Right ventricle myocardium superior (tissue), 1 donor: Measurements from ENCODE around the gene SCG3. TPM values are rescaled to one million over a fixed set of nuclear protein-coding genes. Genes with fewer than 3 reads are reported as not detected.

Source experiments
- ATAC-seq: fragments of 200-7000 bp; cut with Tn5 transposase; one replicate; pipeline ENCODE4 v1.9.1; 2020; ENCODE audit warnings: mild to moderate bottlenecking; ENCODE audit not compliant: poor library complexity
- DNase-seq: peaks from one replicate; pipeline ENCODE4 v3.0.0-alpha.2; 2020
- intact Hi-C: fragments of 100-400 bp; cut with DNase I; formaldehyde crosslinking; loops from one replicate; pipeline ENCODE4 v1.11.2; 2022
- total RNA-seq: library from RNA; stranded (reverse); fragmentation: NEBNext Ultra II Directional; extraction: Animal tissue kit (Norgen Biotek cat#: 25700); gene quantifications from one replicate; pipeline ENCODE4 v1.2.1, GENCODE V29; 2021
- donor health status: DM: no; HTN: yes; CAD: no; lungs with severe emphysema.

The SCG3 gene
- total RNA-seq, 1 donor from 2014 or later = not detected

DNA sequence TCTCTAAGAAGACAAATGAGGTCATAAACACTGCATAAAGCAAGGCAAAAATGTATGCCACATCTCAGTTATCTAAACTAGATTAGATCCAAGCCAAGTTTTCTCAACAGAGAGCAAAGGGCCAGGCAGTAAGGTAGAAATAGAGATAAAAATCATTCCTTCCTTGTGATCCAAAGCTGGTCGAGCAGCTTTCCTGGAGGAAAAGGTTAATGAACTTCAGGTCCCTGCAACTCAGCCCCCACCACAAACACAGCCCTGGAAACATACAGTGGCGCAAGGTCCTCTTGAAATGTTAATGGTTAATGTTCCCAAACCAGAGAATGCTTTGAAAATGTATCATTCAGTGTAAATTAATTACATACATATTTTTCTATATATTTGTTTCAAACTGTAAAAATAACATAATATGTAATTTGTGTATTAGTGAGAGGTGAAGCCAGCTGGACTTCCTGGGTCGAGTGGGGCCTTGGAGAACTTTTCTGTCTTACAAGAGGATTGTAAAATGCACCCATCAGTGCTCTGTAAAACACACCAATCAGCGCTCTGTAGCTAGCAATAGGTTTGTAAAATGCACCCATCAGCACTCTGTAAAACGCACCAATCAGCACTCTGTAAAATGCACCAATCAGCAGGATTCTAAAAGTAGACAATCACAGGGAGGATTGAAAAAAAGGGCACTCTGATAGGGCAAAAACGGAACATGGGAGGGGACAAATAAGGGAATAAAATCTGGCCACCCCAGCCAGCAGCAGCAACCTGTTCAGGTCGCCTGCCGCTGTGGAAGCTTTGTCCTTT is 39.1 kb downstream of the SCG3 start:
- intact Hi-C loops = loop anchor here (10.0 kb wide), 1 partner anchor 54 kb away; no protein-coding TSS in a partner anchor
- ATAC-seq (no peak), DNase-seq (no peak)

DNA sequence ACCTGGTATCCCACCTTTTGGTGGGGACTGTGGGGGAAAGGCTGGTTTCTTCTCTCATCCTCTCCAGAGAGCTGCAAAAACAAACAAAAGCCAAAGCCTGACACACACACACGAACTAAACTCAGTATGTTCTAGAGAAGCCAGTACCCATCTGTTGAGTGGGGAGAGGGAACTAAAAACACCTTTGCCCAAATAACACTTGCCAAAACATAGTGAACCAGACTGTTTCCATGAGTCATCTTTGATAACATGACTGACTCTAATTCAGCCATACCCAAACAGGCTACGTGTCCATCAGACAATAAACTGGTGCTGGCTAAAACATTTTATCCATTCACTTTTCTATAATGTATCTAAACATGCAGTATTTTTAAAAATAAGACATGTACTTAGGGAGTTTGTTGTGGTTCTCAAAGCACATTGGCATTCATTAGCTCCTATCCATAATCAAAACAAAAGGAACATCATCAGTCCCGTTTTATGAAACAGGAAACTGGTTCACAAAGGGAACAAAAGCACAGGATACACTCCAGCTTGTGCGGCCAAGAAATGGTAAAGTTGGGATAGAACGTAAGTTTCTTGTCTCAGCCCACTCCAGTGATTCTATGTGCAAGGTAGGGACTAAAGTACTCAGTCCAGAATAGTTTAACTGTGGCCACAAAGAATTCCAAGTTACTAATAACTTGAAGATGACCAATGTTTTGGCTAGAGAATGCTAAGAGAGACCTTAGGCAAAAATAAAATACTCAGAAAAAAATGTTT is 40.1 kb downstream of the SCG3 start:
- intact Hi-C loops = loop anchor here (10.0 kb wide), 1 partner anchor 53 kb away; no protein-coding TSS in a partner anchor
- ATAC-seq (no peak), DNase-seq (no peak)

DNA sequence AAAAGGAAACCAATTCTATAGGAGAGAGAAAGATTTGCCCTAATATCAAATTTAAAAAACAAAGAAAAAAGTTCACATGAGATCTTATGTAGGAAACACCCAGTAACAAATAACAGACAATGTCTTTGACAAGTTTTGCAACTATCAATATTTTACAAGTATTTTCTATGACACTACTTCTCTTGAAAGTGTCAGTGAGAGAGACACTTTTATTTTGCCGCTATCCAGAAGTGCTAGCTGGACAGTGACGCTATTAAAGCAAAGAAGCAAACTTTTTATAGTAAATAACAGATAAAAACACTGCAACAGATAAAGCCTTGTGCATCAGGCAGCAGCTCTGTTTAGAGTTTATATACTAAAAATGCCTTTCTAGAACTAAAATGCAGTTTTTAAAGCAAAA is 42.9 kb downstream of the SCG3 start:
- no peak for DNase-seq
- intact Hi-C loops = loop anchor here (10.0 kb wide), 1 partner anchor 51 kb away; no protein-coding TSS in a partner anchor
- no peak for ATAC-seq

DNA sequence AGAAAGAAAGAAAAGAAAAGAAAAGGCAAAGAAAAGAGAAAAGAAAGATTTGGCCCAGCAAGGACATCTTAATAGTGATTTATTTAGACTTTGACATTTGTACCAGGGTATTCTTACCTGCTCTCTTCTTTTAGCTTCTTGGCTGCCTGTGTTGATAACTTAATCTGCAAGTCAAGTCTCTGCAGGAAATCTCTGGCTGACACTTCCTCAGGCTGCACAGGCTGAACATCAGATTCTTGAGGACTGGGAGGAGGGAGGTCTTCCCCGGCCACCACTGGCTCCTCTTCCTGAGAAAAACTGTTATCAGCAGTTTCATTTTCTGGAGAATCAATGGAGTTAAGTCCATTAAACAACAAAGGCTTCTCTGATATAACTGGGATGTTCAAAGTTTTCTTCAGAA is 43.4 kb downstream of the SCG3 start:
- no peak for ATAC-seq
- intact Hi-C loops = loop anchor here (10.0 kb wide), 1 partner anchor 50 kb away; no protein-coding TSS in a partner anchor
- no peak for DNase-seq

DNA sequence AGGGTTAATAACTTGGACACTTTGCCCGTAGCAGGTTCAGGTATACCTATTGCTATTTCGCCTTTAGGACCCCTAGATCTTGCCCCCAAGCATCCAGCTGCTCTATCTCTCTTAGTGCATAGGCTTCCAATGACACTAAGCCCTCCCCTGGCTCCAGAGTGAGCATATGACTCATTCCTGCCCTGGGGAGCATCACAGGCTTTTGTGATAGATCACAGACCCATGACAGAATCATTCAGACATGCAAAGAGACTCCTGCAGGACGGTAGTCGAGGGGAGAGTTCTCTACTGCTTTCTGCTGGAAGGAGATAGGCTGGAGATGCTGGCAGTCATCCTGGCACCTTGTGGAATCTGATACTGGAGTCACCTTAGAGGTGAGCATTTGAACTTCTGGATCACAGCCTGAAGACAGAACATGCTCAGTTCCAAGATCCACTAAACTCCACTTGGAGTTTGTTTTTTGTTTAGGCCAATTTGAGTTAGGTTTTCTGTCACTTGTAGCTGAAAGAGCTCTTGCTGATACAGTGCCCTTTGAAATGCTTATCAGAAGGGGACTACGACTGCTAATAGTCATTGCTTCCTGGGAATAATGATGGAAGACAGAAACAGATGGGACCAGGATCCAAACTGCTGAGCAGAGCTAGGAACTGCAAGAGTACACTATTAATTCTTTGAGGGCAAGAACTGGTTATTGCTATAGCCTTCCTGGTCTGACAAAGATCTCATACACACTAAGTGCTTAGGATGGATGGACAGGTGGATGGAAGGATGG is 45.2 kb downstream of the SCG3 start:
- DNase-seq (peak; percentile 48), ATAC-seq (peak; percentile 95)
- intact Hi-C loops = loop anchor here (10.0 kb wide), 1 partner anchor 48 kb away; no protein-coding TSS in a partner anchor

DNA sequence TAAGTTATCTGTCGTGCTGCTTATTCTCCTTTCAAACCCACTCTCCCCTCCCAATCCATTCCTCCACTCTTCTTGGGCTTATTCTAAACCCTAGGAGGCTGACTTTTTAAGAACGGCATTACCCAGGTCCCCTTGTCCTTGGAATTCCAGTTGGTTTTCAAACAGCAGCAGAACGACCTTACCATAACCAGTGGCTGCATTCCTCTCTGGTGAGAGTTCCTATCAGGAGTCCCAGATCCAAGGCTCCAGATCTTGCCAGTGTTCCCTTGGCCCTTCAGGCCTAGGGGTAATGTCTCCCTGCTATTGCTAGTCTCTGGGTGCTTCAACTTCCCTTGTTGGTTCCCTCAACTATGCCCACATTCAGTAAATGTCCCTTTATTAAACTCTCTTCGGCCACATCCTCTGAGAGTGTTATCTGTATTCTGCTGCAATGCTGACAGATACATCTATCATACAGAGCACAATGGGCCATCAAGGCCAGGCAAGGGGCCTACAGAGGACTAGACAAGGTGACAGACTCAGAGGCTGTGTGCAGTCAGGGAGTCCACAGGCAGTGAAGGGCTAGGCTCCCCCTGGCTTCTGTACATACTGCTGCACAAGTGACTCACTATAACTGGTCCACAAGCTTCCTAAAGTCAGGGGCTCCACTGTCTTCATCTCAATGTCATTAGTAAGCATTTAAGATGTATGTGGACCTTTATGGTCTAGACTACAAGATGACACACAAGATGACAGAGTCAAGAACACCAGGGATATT is 46.0 kb downstream of the SCG3 start:
- ATAC-seq = no peak
- intact Hi-C loops = loop anchor here (10.0 kb wide), 1 partner anchor 47 kb away; no protein-coding TSS in a partner anchor
- no peak for DNase-seq

DNA sequence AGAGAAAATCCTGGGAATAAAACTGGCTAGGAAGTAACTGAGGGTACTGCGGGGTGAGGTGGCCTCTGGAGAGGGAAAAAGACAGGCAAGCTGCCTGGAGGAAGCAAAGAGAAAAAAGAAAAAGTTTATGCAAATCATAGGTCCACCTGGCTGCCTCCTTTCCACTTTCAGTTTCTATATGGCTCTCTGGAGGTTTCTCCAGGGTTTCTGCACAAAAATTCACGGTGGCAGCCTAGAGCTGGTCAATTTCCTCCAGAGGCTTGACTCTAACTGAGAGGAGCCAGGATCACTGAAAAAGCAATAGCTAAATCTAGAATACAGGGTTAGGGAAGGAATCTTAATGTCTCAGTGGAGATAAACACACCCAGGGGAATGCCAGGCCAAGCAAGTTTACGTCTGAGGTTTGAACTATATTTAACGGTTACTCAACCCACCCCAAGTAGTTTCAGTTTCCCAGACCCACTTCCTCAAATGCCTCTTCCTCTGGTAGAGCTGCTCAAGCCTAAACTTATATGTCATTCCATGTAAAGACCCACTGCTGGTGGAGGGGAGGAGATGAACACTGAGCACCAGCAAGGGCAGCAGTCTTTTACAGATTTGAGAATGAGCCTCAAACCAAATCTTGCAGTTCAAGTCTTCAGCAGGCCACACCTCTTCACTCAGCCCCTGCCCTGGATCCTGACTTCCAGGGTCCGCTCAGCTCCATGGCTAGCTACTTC is 50.4 kb downstream of the SCG3 start:
- peak; percentile 78 for ATAC-seq
- intact Hi-C loops = no loop called here

DNA sequence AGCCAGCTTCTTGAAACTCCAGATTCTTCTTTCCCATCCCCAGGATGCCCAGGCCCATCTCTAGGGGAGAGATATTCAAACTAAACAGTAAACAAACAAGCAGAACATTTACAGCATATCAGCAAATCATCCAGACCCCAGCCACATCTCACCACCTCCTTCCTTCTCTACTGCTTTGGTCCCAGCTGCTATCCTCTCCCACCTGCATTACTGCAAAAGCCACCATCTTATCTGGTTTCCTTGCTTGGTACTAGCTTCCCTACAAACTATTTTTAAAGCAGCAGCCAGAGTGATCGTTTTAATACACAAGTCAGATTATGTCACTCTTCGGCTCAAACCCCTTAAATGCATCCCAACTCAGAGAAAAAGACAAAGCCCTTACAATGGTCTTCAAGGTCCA is 51.3 kb downstream of the SCG3 start:
- intact Hi-C loops = no loop called here
- ATAC-seq = no peak
- no peak for DNase-seq

More for the DNA sequence above, 50.4 kb downstream of the SCG3 start:
- DNase-seq = no peak

DNA sequence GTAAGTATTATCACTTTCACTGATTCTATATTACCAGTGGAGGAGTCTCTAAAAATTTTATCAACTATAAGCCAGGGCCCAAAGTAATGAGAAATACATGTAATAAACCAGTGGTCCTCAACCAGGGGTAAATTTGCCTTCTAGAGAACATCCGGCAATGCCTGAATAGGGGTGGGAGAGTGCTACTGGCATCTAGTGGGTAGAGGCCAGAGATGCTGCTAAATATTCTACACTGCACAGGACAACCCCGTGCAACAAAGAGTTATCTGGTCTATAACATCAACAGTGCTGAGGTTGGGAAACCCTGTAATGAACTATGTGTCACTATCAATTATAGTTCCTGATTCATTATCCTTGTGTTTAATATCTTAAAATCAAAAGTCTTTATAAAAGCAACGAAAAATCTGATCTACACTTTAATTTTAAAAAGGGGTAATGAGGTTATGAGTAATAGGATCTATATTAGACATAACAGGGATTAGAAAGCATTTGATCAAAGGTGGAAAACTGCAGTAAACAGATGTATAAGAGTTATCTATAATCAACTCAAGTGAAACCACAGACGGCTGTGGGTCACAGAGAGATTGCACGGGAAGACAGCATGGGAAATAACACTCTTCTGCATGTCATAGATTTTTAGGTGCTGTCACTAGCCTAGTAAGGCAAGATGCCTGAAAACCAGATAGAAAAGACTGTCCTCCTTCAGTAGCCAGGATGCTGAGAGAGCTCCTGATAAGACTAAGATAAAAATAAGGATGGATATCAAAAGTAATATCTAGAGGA is 54.1 kb downstream of the SCG3 start:
- intact Hi-C loops = no loop called here
- DNase-seq (no peak), ATAC-seq (no peak)

DNA sequence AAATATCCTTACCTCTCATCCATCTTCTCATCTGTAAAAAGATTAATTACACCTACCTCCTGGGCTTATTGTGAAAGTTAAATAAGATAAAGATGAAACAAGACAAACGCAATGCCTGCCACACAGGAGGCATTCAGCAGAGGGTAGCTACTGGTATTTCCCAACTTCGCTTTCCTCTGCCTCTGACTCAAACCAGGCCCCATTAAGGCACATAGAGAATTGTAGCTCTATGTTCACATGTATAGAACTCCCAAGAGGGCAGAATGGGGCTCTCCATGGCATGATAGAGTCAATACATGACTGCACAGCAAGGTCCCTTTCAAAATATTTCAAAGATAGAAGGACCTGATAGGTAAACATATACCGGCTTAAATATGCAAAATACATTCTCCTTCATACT is 54.8 kb downstream of the SCG3 start:
- ATAC-seq (no peak), DNase-seq (no peak)
- intact Hi-C loops = no loop called here

DNA sequence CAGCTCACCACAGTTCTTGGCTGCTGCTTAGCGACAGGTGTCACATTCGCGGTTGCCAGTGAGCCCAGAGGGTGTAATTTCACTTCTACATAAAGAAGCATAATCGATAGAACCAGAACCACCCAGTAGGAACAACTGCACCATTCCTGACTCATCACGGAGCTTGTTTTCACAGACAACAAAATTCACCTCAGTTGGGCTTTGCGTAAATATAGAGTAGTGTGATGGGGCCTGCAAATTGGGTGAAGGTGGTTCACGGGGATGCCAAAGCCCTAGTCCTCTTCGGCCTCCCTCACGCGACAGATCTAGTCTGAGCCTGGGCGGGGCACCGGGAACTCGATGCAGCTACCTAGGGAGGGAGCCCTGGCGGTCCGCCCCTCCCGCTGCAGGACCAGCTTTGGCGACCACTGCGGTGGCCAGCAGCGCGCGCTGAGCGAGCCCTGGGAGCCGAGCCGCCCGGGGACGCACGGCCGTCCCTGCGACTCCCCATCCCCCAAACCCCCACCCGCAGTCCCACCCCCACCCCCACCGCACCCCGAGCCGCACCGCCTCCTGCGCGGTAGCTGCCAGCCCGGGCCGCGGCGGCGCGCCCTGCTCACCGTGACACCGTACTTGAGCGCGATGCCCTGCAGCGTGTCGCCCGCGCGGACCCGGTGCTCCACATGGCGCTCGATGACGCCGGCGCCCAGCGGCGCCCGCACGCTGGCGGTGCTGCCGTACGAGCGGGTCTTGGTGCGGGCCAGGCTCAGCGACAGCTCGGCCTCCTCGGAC is 55.6 kb downstream of the SCG3 start:
- ATAC-seq (peak; percentile 61), DNase-seq (peak; percentile 67)
- intact Hi-C loops = no loop called here

DNA sequence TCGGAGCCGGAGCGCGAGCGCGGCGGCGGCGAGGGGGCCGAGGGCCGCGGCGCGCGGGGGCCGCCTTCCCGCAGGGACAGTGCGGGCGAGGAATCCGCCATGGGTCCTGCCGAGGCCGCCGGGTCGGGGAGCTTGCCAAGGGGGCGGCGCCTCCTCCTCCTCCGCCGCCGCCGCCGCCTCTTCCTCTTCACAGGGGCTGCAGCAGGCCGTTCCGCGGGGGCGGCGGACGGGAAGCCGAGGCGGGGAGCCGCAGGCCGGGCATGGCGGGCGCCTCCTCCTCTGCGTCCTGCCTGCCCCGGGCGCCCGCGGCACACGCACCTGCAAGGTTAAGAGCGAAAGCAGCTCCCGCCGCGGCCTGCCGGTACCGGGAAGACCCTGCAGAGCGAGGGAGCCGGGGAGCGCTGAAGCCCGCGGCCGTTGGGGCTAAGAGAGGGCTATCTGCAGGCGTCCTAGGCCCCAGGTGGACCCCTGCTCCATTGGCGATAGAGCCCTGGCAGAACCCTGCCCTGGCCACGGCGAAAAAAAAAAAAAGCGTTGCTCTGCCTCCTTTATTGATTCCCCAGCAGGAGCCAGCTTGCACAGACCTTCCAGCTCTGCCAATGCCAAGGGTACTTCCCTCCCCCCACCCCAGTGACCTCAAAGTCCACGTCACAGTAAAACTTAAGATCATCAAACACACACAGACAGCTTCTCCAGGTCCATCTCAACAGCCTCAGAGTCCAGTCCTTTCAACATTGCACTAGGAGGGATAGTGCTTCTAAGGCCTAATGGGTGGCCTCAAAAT is 56.4 kb downstream of the SCG3 start, which contains the start of gene LYSMD2:
Gene LYSMD2 (minus strand): TSS at position 134 of the 784 bp plus-strand sequence. CDS start 33 bp downstream, at position 101.
- intact Hi-C loops = no loop called here
- DNase-seq (peak; percentile 92), ATAC-seq (peak; percentile 96)

DNA sequence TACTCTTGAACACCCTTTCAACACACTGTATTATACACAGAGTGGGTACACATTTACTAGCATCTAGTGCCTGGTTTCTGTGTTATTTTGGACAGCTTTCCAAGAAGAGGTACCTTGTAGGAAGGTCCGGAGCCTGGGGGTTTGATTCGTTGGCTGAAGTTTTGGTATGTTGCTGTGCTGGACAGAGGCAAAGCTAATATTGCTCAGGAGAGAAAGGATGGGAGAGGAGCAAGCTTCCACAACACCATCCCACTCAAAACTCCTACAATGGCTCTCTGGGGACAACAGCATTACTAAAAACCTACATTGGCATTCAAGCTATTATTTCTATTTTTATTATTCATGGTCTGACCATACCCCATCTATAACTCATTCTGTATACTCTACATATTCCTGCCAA is 57.2 kb downstream of the SCG3 start:
- ATAC-seq = no peak
- intact Hi-C loops = no loop called here
- DNase-seq = no peak

DNA sequence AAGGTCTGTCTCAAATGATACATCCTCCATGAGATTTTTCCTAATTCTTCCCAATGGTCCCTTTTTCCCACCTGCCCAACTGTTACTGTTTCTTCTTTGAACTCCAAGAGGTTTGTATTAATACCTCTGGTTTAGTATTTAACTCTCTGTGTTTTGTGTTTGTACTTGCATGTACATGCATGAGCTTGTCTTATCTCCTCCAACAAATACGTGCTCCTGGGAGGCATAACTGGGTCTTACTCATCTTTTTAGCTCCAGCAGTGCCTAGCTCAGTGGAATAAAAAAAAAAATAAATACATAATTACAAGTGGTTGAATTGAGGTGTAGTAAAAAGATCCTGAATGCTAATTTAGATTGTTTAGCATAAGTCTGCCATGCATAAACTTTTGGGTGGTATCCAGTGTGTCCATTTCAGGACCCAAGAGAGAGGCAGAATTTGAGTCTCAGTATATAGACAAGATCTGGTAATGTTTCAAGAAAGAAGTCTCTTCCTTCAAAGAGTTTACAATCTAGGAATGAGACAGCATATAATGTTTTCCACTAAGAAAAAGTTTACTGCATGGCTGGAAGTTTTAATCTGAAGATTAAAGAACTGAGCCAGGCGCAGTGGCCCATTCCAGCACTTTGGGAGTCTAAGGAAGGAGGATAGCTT is 57.9 kb downstream of the SCG3 start:
- DNase-seq (no peak), ATAC-seq (no peak)
- intact Hi-C loops = no loop called here

DNA sequence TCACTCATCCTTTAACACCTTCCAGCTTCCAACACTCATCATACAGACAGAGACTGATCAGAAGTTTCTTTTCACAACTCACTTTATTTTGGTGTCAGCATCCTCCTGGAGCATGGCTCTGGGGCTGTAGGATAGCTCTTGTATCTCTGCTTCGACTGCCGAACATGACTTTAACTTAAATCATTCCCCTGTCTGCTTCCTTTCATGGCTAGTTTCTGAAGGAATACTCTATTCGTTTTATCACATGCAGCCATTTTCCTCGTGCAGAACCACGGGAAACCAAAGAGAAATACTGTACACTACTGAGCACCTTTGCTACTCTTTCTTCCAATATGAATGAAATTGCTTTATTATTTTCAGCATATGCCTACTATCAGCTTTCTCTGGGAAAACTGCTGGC is 68.0 kb downstream of the SCG3 start:
- intact Hi-C loops = no loop called here
- no peak for DNase-seq
- no peak for ATAC-seq
